Measurements from ENCODE around the gene SPATS2L.

SPATS2L gene

GRCh38 chr2:200403814-200404213 is 97.3 kb downstream of the SPATS2L start:
- DNase-seq (ENCODE audit: insufficient read length, low spot score) (no peak), FAIRE-seq (no peak)

GRCh38 chr2:200404615-200405014 is 98.1 kb downstream of the SPATS2L start:
- FAIRE-seq (no peak), DNase-seq (ENCODE audit: insufficient read length, low spot score) (no peak)

- DNase-seq (ENCODE audit: insufficient read length, low spot score) (no peak), FAIRE-seq (no peak)
Measured at GRCh38 chr2:200405599-200406298, 99.3 kb downstream of the SPATS2L start.

- peak; percentile 5 for DNase-seq (ENCODE audit: insufficient read length, low spot score)
- peak; percentile 79 for FAIRE-seq
Measured at GRCh38 chr2:200406379-200406778, 99.9 kb downstream of the SPATS2L start.

- FAIRE-seq, result peak; percentile 42
- DNase-seq (ENCODE audit: insufficient read length, low spot score), result no peak
Measured at GRCh38 chr2:200408428-200409316, 102.2 kb downstream of the SPATS2L start.

- DNase-seq (ENCODE audit: insufficient read length, low spot score) (no peak), FAIRE-seq (peak; percentile 31)
Measured at GRCh38 chr2:200411831-200412230, 105.3 kb downstream of the SPATS2L start.

- DNase-seq (ENCODE audit: insufficient read length, low spot score), result no peak
- FAIRE-seq, result no peak
Measured at GRCh38 chr2:200414367-200414766, 107.9 kb downstream of the SPATS2L start.

GRCh38 chr2:200415455-200415854 is 109.0 kb downstream of the SPATS2L start:
- no peak for DNase-seq (ENCODE audit: insufficient read length, low spot score)
- no peak for FAIRE-seq

- DNase-seq (ENCODE audit: insufficient read length, low spot score) (no peak), FAIRE-seq (no peak)
Measured at GRCh38 chr2:200416878-200417277, 110.4 kb downstream of the SPATS2L start.

- no peak for FAIRE-seq
Measured at GRCh38 chr2:200417366-200417765, 110.9 kb downstream of the SPATS2L start.

GRCh38 chr2:200418399-200418798 is 111.9 kb downstream of the SPATS2L start:
- no peak for FAIRE-seq
- DNase-seq (ENCODE audit: insufficient read length, low spot score), result no peak

More at GRCh38 chr2:200417366-200417765, 110.9 kb downstream of the SPATS2L start:
- no peak for DNase-seq (ENCODE audit: insufficient read length, low spot score)

- DNase-seq (ENCODE audit: insufficient read length, low spot score), result no peak
- no peak for FAIRE-seq
Measured at GRCh38 chr2:200419325-200419724, 112.8 kb downstream of the SPATS2L start.

- FAIRE-seq, result no peak
Measured at GRCh38 chr2:200421270-200421669, 114.8 kb downstream of the SPATS2L start.

GRCh38 chr2:200422071-200422470 is 115.6 kb downstream of the SPATS2L start:
- FAIRE-seq (no peak), DNase-seq (ENCODE audit: insufficient read length, low spot score) (no peak)

More at GRCh38 chr2:200421270-200421669, 114.8 kb downstream of the SPATS2L start:
- DNase-seq (ENCODE audit: insufficient read length, low spot score), result no peak

GRCh38 chr2:200422532-200423261 is 116.2 kb downstream of the SPATS2L start:
- DNase-seq (ENCODE audit: insufficient read length, low spot score), result no peak
- no peak for FAIRE-seq

GRCh38 chr2:200423541-200423940 is 117.0 kb downstream of the SPATS2L start:
- peak; percentile 11 for FAIRE-seq
- no peak for DNase-seq (ENCODE audit: insufficient read length, low spot score)

- no peak for DNase-seq (ENCODE audit: insufficient read length, low spot score)
- no peak for FAIRE-seq
Measured at GRCh38 chr2:200425026-200425821, 118.7 kb downstream of the SPATS2L start.

- DNase-seq (ENCODE audit: insufficient read length, low spot score), result no peak
- peak; percentile 70 for FAIRE-seq
Measured at GRCh38 chr2:200426754-200427153, 120.3 kb downstream of the SPATS2L start.

GRCh38 chr2:200428961-200429665 is 122.6 kb downstream of the SPATS2L start:
- DNase-seq (ENCODE audit: insufficient read length, low spot score), result no peak
- no peak for FAIRE-seq

GRCh38 chr2:200430017-200430416 is 123.5 kb downstream of the SPATS2L start:
- peak; percentile 47 for FAIRE-seq
- no peak for DNase-seq (ENCODE audit: insufficient read length, low spot score)

All from GM19239 (cell line).